ENCODE data around the gene MED15.
A peak's percentile ranks its signal among the peaks of the same experiment; 100 is the strongest.

Gene MED15

DNA sequence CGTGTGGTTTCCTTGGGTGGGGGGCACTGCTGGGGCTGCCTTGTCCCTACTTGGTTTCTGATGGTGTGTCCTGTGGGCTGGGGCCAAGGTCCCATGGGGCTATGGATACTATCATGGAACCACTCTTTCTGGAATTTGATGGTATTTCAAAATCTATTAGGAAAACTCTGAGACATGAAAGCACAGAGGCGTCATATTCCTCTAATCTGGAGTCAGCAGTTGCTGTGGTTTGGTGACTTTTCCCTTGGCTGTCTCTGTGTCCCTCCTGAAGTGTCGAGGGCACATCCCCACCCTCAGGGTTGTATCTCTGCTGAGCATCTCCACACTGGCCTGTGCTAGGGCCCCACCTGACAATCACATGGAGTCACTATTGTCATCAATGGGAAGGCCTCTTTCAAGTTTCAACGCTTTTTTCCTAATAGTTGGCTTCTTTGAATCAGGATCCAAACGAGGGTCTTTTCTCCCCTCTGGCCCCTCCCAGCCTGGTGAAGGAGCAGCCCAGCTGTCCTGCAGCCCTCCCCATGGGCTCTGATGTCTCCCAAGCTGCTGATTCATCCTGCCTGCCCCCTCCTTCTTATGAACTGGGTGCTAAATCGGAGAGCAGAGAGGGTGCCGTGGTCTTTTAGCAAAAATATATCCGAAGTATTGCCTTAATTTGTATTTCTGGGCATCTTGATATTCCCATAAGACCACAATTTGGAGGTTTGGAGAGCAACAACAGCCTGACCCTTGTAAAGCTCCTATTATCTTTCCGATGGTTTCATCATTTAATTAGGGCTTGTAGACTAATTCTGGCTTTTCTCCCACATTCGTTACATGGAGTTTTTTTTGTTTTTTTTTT, 38.5 kb downstream of the MED15 start:
- intact Hi-C loops (cut with DNase I) = no loop called here
- peak in 9 of 42 donors; percentile 16 to 70 (median 48) for DNase-seq

GRCh38 chr22:20546541-20546950, 39.1 kb downstream of the MED15 start:
- DNase-seq = no peak

GRCh38 chr22:20547029-20547428, 39.6 kb downstream of the MED15 start:
- no peak for DNase-seq
- intact Hi-C loops (cut with DNase I) = no loop called here

More at GRCh38 chr22:20546541-20546950, 39.1 kb downstream of the MED15 start:
- intact Hi-C loops (cut with DNase I) = no loop called here

GRCh38 chr22:20548806-20549205, 41.4 kb downstream of the MED15 start:
- no peak for DNase-seq
- intact Hi-C loops (cut with DNase I) = no loop called here

GRCh38 chr22:20549232-20549841, 41.9 kb downstream of the MED15 start:
- intact Hi-C loops (cut with DNase I) = no loop called here
- peak in 36 of 42 donors; percentile 33 to 82 (median 54) for DNase-seq

DNA sequence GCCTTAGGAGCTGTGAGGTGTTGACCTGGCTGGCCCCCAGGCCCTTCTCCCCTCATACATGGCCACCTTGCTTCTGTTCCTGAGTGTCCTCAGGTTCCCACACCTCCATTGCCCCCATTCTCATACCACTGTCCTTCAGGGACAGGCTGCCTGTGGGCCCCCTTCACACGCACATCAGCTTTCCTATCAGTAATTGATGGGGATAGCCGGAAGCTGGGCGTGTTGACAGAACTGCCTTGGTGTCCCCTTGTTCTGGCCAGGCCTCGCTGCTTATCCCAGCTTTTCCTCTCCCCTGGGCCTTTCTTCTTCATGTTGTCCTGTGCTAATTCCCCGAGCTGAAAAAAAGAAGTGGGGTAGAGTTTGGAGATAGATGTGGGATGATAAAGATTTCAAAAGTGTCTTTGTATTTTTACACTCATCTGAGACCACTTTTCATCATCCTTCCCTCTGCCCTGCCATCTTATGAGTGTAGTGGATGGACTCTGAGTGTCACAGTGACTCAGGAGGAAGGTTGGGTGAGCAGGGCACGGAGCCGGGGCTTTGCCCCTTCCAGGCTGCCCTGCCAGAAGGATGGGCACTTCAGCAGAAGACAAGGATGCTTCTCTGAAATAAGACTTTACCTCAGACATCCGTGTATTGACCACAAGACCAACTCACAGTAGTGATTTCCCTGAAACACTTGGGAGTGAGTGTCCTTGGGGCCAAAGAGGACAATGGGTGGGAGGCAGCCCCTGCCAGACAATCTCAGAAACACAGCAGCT, 42.8 kb downstream of the MED15 start:
- intact Hi-C loops (cut with DNase I) = no loop called here
- no peak for DNase-seq

- intact Hi-C loops (cut with DNase I) = no loop called here
- peak in 32 of 42 donors; percentile 23 to 83 (median 49) for DNase-seq
These were observed 43.7 kb downstream of the MED15 start for GRCh38 chr22:20550851-20551744.

DNA sequence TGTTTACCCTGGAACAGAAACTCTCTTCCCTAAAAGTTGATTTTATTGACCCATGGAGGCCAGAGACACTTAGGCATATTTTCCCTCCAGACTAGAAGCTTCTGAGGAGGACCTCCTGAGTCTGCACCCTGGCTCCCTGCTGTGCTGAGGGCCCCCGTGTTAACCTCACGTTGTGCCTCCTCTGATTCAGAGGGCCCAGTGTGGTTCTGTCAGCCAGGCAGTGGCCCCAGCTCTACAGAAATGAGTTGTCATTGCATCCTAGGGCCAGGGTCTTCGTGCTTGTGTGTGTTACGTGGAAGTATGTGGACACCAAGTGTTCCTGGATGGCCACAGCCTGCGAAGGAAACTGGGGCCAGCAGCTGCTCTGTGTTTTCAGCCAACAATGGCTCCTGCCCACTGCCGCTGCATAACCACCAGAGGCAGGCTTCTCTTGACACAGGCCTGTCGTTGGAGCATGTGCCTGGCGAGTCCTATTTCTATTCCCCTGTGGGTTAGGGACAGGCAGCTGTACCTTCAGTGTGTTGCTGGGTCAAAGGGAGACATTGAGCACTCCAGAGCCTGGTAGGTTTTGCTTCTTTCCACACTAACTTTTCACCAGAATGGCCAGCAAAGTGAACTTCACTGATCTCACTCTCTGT, 44.5 kb downstream of the MED15 start:
- DNase-seq = peak in 37 of 42 donors; percentile 24 to 83 (median 59)
- intact Hi-C loops (cut with DNase I) = no loop called here

- DNase-seq = peak in 36 of 42 donors; percentile 36 to 88 (median 60)
- intact Hi-C loops (cut with DNase I) = no loop called here
These were observed 45.3 kb downstream of the MED15 start for GRCh38 chr22:20552443-20553401.

DNA sequence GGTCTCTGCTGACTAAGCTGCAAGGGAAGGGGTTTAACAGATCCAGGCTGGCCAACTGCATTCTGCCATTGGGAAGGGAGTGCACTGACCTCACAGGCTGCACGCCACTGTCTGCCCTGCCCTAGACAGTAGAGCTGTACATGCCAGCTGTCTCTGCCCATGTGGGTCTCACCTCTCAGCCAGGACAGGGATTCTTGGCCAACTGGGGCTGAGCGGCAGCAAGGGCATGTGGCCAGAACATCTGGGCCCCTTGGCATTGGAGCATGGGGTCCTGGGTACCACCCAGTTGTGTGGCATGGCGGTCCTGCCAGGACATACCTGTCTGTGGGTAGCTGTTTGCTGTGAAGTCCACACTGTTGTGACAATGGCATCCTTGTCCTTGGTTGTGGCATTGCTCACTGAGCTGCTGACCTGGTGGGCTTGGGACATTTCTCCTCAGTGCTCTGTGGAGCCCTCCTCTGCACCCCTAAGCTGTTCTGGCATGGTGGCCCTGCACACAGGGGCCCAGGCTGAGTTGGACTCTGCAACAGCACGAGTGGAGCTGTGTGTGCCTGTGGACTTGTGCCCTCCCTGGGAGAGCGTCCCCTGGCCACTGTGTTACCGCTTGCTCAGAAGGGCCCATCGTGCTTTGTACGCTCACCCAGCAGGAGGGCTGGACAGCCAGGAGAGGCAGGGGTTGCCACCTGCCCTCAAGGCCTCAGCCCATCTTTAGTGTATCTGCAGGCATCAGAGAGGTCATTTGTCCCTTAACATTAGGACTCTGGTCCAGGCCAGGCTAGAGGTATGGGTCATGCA, 46.7 kb downstream of the MED15 start:
- intact Hi-C loops (cut with DNase I) = no loop called here
- no peak for DNase-seq

- DNase-seq = no peak
- intact Hi-C loops (cut with DNase I) = no loop called here
These were observed 47.4 kb downstream of the MED15 start for GRCh38 chr22:20554824-20555223.

GRCh38 chr22:20558534-20558933, 51.1 kb downstream of the MED15 start:
- intact Hi-C loops (cut with DNase I) = no loop called here
- DNase-seq = no peak

GRCh38 chr22:20559174-20559760, 51.9 kb downstream of the MED15 start:
- DNase-seq = no peak
- intact Hi-C loops (cut with DNase I) = no loop called here

- intact Hi-C loops (cut with DNase I) = no loop called here
- DNase-seq = no peak
These were observed 53.3 kb downstream of the MED15 start for GRCh38 chr22:20560716-20561115.

DNA sequence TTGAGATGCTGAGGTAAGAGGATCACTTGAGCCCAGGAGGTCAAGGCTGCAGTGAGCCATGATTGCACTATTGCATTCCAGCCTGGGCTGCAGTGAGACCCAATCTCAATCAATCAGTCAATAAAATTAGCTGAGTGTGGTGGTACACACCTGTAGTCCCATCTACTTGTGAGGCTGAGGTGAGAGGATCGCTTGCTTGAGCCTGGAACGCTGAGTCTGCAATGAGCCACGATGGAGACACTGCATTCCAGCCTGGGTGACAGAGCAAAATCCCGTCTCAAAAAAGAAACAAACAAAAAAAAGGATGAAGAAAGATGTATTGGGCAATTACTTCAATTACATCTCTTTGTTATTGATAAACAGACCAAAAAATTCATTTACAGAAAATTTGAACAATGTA, 54.5 kb downstream of the MED15 start:
- no peak for DNase-seq
- intact Hi-C loops (cut with DNase I) = no loop called here
